ENCODE measurements around the gene HIVEP3. TPM values are rescaled to one million over a fixed set of nuclear protein-coding genes. Genes with fewer than 3 reads are reported as not detected.

Gene HIVEP3
- total RNA-seq, 1 experiment from 2014 or later, result 1.4 TPM

DNA sequence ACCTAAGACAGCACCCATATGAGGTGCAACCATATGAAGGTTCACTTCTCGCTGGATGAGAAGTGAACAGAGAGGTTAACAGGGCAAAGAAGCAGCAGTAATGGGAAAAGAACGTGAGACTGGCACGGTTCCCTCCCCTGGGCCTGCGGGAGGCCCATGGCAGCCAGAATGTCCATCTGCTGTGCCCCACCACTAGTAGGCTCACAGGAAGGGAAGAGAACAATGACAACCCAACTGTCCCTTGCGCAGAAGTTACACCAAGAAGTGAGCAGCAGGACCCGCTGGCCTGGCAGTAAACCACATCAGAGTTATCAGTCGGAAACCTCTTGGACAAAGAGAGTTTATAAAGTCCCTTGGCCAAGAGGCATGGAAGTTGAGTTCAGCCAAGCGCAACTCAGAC, 11.3 kb downstream of the HIVEP3 start:
- no CpG with 5 or more reads among the region's 8 CpGs for WGBS (ENCODE audit: extremely low coverage, insufficient read length, low lambda C conversion rate)
- Mint-ChIP-seq H3K27me3 (ENCODE audit: low read depth) (no peaks in the 10 kb centered on the region; the same call in 1 of the 2 replicates), H3K36me3 (ENCODE audit: insufficient read depth in 1 of 3, low read depth in 3 of 3) (peaks cover 0 to 2% (median 0%) of the 10 kb centered on the region in 3 experiments; a peak in 1 of 7 replicates), H3K27ac (no peak overlapping the region), H3K9me3 (peaks cover 2 to 3% of the 10 kb centered on the region in 2 experiments; a peak in 2 of 5 replicates), H3K4me1 (peaks cover under 1 to 2% of the 10 kb centered on the region in 2 experiments; a peak in 1 of 4 replicates), H3K4me3 (no peak overlapping the region)
- no peak overlapping the region for H3K9ac ChIP-seq (ENCODE audit: extremely low read depth, insufficient read length, low read length)
- no peak overlapping the region for H2BK120ac ChIP-seq (ENCODE audit: low read depth, low read length, poor library complexity, severe bottlenecking)
- H4K5ac ChIP-seq (ENCODE audit: insufficient read length, low read depth, low read length), result no peak overlapping the region
- H3K79me1 ChIP-seq (ENCODE audit: insufficient read depth, low read depth, low read length, poor library complexity, severe bottlenecking), result no peaks in the 10 kb centered on the region
- H3T11ph ChIP-seq (ENCODE audit: low read length), result no peak overlapping the region
- H3K23ac ChIP-seq (ENCODE audit: insufficient read length, low read depth, low read length), result no peak overlapping the region
- TF ChIP-seq, protein P1, sequence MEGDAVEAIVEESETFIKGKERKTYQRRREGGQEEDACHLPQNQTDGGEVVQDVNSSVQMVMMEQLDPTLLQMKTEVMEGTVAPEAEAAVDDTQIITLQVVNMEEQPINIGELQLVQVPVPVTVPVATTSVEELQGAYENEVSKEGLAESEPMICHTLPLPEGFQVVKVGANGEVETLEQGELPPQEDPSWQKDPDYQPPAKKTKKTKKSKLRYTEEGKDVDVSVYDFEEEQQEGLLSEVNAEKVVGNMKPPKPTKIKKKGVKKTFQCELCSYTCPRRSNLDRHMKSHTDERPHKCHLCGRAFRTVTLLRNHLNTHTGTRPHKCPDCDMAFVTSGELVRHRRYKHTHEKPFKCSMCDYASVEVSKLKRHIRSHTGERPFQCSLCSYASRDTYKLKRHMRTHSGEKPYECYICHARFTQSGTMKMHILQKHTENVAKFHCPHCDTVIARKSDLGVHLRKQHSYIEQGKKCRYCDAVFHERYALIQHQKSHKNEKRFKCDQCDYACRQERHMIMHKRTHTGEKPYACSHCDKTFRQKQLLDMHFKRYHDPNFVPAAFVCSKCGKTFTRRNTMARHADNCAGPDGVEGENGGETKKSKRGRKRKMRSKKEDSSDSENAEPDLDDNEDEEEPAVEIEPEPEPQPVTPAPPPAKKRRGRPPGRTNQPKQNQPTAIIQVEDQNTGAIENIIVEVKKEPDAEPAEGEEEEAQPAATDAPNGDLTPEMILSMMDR (conservative IDR thresholded peaks at IDR 0.05), result no peak
- H3K18ac ChIP-seq (ENCODE audit: insufficient read length, low read depth, low read length), result no peak overlapping the region
- no peak overlapping the region for H3K27ac ChIP-seq (ENCODE audit: insufficient read length, low read depth, low read length)
- no peak overlapping the region for H2BK12ac ChIP-seq (ENCODE audit: insufficient read length, low read depth, low read length)
- no peak overlapping the region for H4K91ac ChIP-seq (ENCODE audit: insufficient read length, low read depth, low read length)
- H2BK15ac ChIP-seq (ENCODE audit: low read depth, low read length), result no peak overlapping the region
- H2AFZ ChIP-seq (ENCODE audit: low read length), result no peak overlapping the region
- no peak overlapping the region for H2BK20ac ChIP-seq (ENCODE audit: low read depth, low read length, poor library complexity, severe bottlenecking)
- H4K8ac ChIP-seq (replicated peaks; ENCODE audit: insufficient read length, low read depth, low read length), result no peak overlapping the region
- no peaks in the 10 kb centered on the region for H3K27me3 ChIP-seq (ENCODE audit: insufficient read depth, low read length)
- H2BK5ac ChIP-seq (ENCODE audit: insufficient read length, low read length), result no peak overlapping the region
- no peaks in the 10 kb centered on the region for H3K79me2 ChIP-seq (ENCODE audit: insufficient read depth, low read length)
- H3K4me2 ChIP-seq (ENCODE audit: insufficient read depth, insufficient read length, low read length), result no peak overlapping the region
- no peak overlapping the region for H3K4ac ChIP-seq (ENCODE audit: low read depth, low read length)
- no peaks in the 10 kb centered on the region for H3K23me2 ChIP-seq (ENCODE audit: insufficient read length, low read depth, low read length, poor library complexity, severe bottlenecking)
- no peaks in the 10 kb centered on the region for H3K4me1 ChIP-seq (ENCODE audit: insufficient read depth, low read length)
- H3K9me3 ChIP-seq (ENCODE audit: control insufficient read depth, low read depth, low read length), result no peaks in the 10 kb centered on the region
- no peak overlapping the region for H3K56ac ChIP-seq (ENCODE audit: insufficient read length, low read depth, low read length)
- no peak for DNase-seq
- no peak overlapping the region for H2AK5ac ChIP-seq (ENCODE audit: insufficient read length, low read length)
- no peak overlapping the region for H3K14ac ChIP-seq (ENCODE audit: insufficient read depth, low read length)
- no peaks in the 10 kb centered on the region for H4K20me1 ChIP-seq (ENCODE audit: control insufficient read depth, insufficient read depth, insufficient read length)

All from H9 (cell line).